ENCODE measurements around the gene PCBD1.

- TF ChIP-seq CTCF (IDR thresholded peaks at IDR 0.05; ENCODE audit: borderline replicate concordance, extremely low read depth, low read length, poor library complexity, severe bottlenecking) (no peak), EZH2 (IDR thresholded peaks at IDR 0.05; ENCODE audit: borderline replicate concordance, low read depth, low read length, severe bottlenecking) (no peak)
Measured at GRCh38 chr10:70834441-70835151, 53.8 kb downstream of the PCBD1 start.

All from DND-41 (cell line).